Endothelial cell of umbilical vein (primary cell): ENCODE results near the gene CAMKV.

Source experiments
- CTCF ChIP-seq, 2 donors: IDR thresholded peaks; 1 replicate in 1 of 2; 2 replicates in 1 of 2; pipeline ENCODE4 v1.5.1; 2011; ENCODE audit warnings: low read length in 2 of 2, mild to moderate bottlenecking in 2 of 2, moderate library complexity in 2 of 2, control low read depth in 1 of 2, inconsistent platforms in 1 of 2, low read depth in 1 of 2; ENCODE audit not compliant: insufficient read depth in 1 of 2; ENCODE audit errors: extremely low read depth in 1 of 2
- GATA2 ChIP-seq: IDR thresholded peaks from 2 replicates; pipeline ENCODE4 v1.7.0; 2011; ENCODE audit warnings: low read depth, mild to moderate bottlenecking, moderate library complexity, mixed read lengths, low read length; ENCODE audit not compliant: insufficient read length, insufficient read depth
- MYC ChIP-seq: IDR thresholded peaks from one replicate; pipeline ENCODE4 v1.6.1; 2011; ENCODE audit warnings: mild to moderate bottlenecking, low read depth, low read length
- POLR2A ChIP-seq: IDR thresholded peaks from 2 replicates; pipeline ENCODE4 v1.6.1; 2012; ENCODE audit warnings: low read depth, mild to moderate bottlenecking, control low read depth, low read length
- POLR2AphosphoS5 ChIP-seq: IDR thresholded peaks from 2 replicates; pipeline ENCODE4 v1.6.1; 2012; ENCODE audit warnings: low read depth, mild to moderate bottlenecking, control low read depth, low read length, moderate library complexity; ENCODE audit not compliant: insufficient read depth

GRCh38 chr3:49865198-49865784, 4.4 kb downstream of the CAMKV start:
- TF ChIP-seq CTCF (IDR thresholded peaks at IDR 0.05; ENCODE audit: extremely low read depth in 1 of 2, insufficient read depth in 1 of 2, low read depth in 1 of 2, low read length in 2 of 2) = no peak
- TF ChIP-seq POLR2AphosphoS5 = no peak
- no peak for TF ChIP-seq POLR2A
- TF ChIP-seq GATA2 = no peak
- TF ChIP-seq MYC = no peak
